Smooth muscle cell (in vitro differentiated cells): ENCODE data around the gene NBEA. TPM values are rescaled to one million over a fixed set of nuclear protein-coding genes. Genes with fewer than 3 reads are reported as not detected.

ENCODE experiments used
- DNase-seq: peaks from one replicate; lab custom pipeline; 2025; ENCODE audit not compliant: unreplicated experiment; lab: John Stamatoyannopoulos, UW
- H2AFZ ChIP-seq: fragments of 200-600 bp; sonication (generic); 2 replicates; pipeline ENCODE4 v1.6.0; 2016; ENCODE audit warnings: antibody characterized with exemption, low read depth, mild to moderate bottlenecking
- H3F3A ChIP-seq: fragments of 200-600 bp; sonication (generic); 2 replicates; pipeline ENCODE4 v1.6.0; 2017; ENCODE audit warnings: antibody characterized with exemption, low read depth
- H3K27ac ChIP-seq: fragments of 200-600 bp; sonication (generic); 2 replicates; pipeline ENCODE4 v1.5.1; 2016; ENCODE audit warnings: low read depth, mild to moderate bottlenecking
- H3K27me3 ChIP-seq: fragments of 200-600 bp; sonication (generic); 2 replicates; pipeline ENCODE4 v1.6.1; 2016; ENCODE audit warnings: low read depth, mild to moderate bottlenecking
- H3K36me3 ChIP-seq: fragments of 200-600 bp; sonication (generic); 2 replicates; pipeline ENCODE4 v1.5.1; 2016; ENCODE audit warnings: low read depth
- H3K4me1 ChIP-seq: fragments of 200-600 bp; sonication (generic); 2 replicates; pipeline ENCODE4 v1.5.1; 2016; ENCODE audit warnings: low read depth
- H3K4me2 ChIP-seq: fragments of 200-600 bp; sonication (generic); 2 replicates; pipeline ENCODE4 v1.6.0; 2016; ENCODE audit warnings: mild to moderate bottlenecking
- H3K4me3 ChIP-seq: fragments of 200-600 bp; sonication (generic); 2 replicates; pipeline ENCODE4 v1.5.1; 2016; ENCODE audit warnings: mild to moderate bottlenecking
- H3K79me2 ChIP-seq: fragments of 200-600 bp; sonication (generic); 2 replicates; pipeline ENCODE4 v1.6.0; 2016; ENCODE audit warnings: low read depth, mild to moderate bottlenecking
- H3K9ac ChIP-seq: fragments of 200-600 bp; sonication (generic); 2 replicates; pipeline ENCODE4 v1.6.0; 2016; ENCODE audit warnings: low read depth
- H3K9me3 ChIP-seq: fragments of 200-600 bp; sonication (generic); replicated peaks from 2 replicates; pipeline ENCODE4 v1.5.1; 2016; ENCODE audit warnings: low read depth
- H4K20me1 ChIP-seq: fragments of 200-600 bp; sonication (generic); 2 replicates; pipeline ENCODE4 v1.6.0; 2016; ENCODE audit warnings: low read depth
- CTCF ChIP-seq: fragments of 200-600 bp; sonication (generic); IDR thresholded peaks from 2 replicates; pipeline ENCODE4 v1.5.1; 2017; ENCODE audit warnings: borderline replicate concordance, mild to moderate bottlenecking, antibody characterized with exemption; ENCODE audit not compliant: insufficient read depth, poor library complexity, severe bottlenecking
- WGBS: methylation state at CpG from one replicate; pipeline ENCODE4 v1.1.7; 2016; ENCODE audit warnings: low lambda C conversion rate; 5-methylcytosine and 5-hydroxymethylcytosine counted together
- polyA plus RNA-seq: library from polyadenylated mRNA; unstranded; fragments of >200 nt; fragmentation: Nextera tagmentation; extraction: Ambion mirVana; gene quantifications from 2 replicates; pipeline ENCODE4 v1.2.1, GENCODE V29; 2016
- total RNA-seq: library from RNA; depleted of rRNA; stranded (reverse); fragments of >200 nt; gene quantifications from 2 replicates; pipeline ENCODE4 v1.2.3, GENCODE V29; 2014

Gene NBEA
- total and polyA plus RNA-seq, 2 experiments from 2014 or later = 3.6 to 11.7 TPM

GRCh38 chr13:35256459-35257148 lies 314.5 kb downstream of the NBEA start:
- H4K20me1 ChIP-seq = no peaks in the 10 kb centered on the region
- H3K4me2 ChIP-seq = no peak overlapping the region
- no peaks in the 10 kb centered on the region for H3K36me3 ChIP-seq
- no peaks in the 10 kb centered on the region for H3F3A ChIP-seq
- H3K9ac ChIP-seq = no peak overlapping the region
- H2AFZ ChIP-seq = no peak overlapping the region
- DNase-seq = no peak
- no peaks in the 10 kb centered on the region for H3K79me2 ChIP-seq
- no peak overlapping the region for H3K4me3 ChIP-seq
- no peaks in the 10 kb centered on the region for H3K27me3 ChIP-seq
- 98% methylated on average over 9 of the region's 9 CpGs for WGBS
- no peaks in the 10 kb centered on the region for H3K4me1 ChIP-seq
- H3K27ac ChIP-seq = no peak overlapping the region
- no peak for TF ChIP-seq CTCF
- H3K9me3 ChIP-seq = no peaks in the 10 kb centered on the region

GRCh38 chr13:35260316-35260715 lies 318.2 kb downstream of the NBEA start:
- TF ChIP-seq CTCF = no peak
- no peaks in the 10 kb centered on the region for H3F3A ChIP-seq
- no peak overlapping the region for H2AFZ ChIP-seq
- no peak overlapping the region for H3K9ac ChIP-seq
- H3K79me2 ChIP-seq = no peaks in the 10 kb centered on the region
- H3K27me3 ChIP-seq = no peaks in the 10 kb centered on the region
- H3K27ac ChIP-seq = no peak overlapping the region
- no peaks in the 10 kb centered on the region for H3K36me3 ChIP-seq
- H3K4me1 ChIP-seq = no peaks in the 10 kb centered on the region
- DNase-seq = no peak
- no peak overlapping the region for H3K4me3 ChIP-seq
- H4K20me1 ChIP-seq = no peaks in the 10 kb centered on the region
- H3K9me3 ChIP-seq = no peaks in the 10 kb centered on the region
- H3K4me2 ChIP-seq = no peak overlapping the region

- H4K20me1 ChIP-seq = no peaks in the 10 kb centered on the region
- H3K4me1 ChIP-seq = no peaks in the 10 kb centered on the region
- H3K79me2 ChIP-seq = no peaks in the 10 kb centered on the region
- TF ChIP-seq CTCF = no peak
- 96% methylated on average over 3 of the region's 3 CpGs for WGBS
- no peak overlapping the region for H3K4me2 ChIP-seq
- no peaks in the 10 kb centered on the region for H3F3A ChIP-seq
- no peak overlapping the region for H3K27ac ChIP-seq
- no peak overlapping the region for H2AFZ ChIP-seq
- H3K36me3 ChIP-seq = no peaks in the 10 kb centered on the region
- H3K9ac ChIP-seq = no peak overlapping the region
- DNase-seq = no peak
- H3K9me3 ChIP-seq = no peaks in the 10 kb centered on the region
- no peaks in the 10 kb centered on the region for H3K27me3 ChIP-seq
- H3K4me3 ChIP-seq = no peak overlapping the region
Observed at GRCh38 chr13:35266412-35266811, 324.3 kb downstream of the NBEA start.

- Histone ChIP-seq H3K9me3 (no peaks in the 10 kb centered on the region), H4K20me1 (no peaks in the 10 kb centered on the region), H3K4me2 (no peak overlapping the region), H3K9ac (no peak overlapping the region), H3K4me3 (no peak overlapping the region), H3K27me3 (no peaks in the 10 kb centered on the region), H3F3A (no peaks in the 10 kb centered on the region), H2AFZ (no peak overlapping the region), H3K27ac (no peak overlapping the region), H3K36me3 (no peaks in the 10 kb centered on the region), H3K4me1 (no peaks in the 10 kb centered on the region), H3K79me2 (no peaks in the 10 kb centered on the region)
- TF ChIP-seq CTCF = no peak
- no peak for DNase-seq
Observed at GRCh38 chr13:35278917-35279316, 336.8 kb downstream of the NBEA start.
